Right lobe of liver (tissue), 4 donors: ENCODE results near the gene ERRFI1.
A peak's percentile ranks its signal among the peaks of the same experiment; 100 is the strongest.

Source experiments
- POLR2A ChIP-seq: fragments of 450-650 bp; IDR thresholded peaks from one replicate; pipeline ENCODE4 v1.6.1; 2017; ENCODE audit warnings: antibody characterized with exemption, mild to moderate bottlenecking
- TF ChIP-seq, protein P1 (sequence below), 4 donors: fragments of 200-600 bp in 3 of 4; fragments of 450-650 bp in 1 of 4; IDR thresholded peaks; one replicate each; pipeline versions ENCODE4 v1.5.1 to v1.8.0; 2016 to 2022; ENCODE audit warnings: antibody characterized with exemption in 4 of 4, mild to moderate bottlenecking in 2 of 4
- donor health status: DM: no; HTN: no; CAD: no.
- donor health status: DM: no; HTN: no; CAD: no.
- donor health status: DM: no; HTN: yes; CAD: no.

DNA sequence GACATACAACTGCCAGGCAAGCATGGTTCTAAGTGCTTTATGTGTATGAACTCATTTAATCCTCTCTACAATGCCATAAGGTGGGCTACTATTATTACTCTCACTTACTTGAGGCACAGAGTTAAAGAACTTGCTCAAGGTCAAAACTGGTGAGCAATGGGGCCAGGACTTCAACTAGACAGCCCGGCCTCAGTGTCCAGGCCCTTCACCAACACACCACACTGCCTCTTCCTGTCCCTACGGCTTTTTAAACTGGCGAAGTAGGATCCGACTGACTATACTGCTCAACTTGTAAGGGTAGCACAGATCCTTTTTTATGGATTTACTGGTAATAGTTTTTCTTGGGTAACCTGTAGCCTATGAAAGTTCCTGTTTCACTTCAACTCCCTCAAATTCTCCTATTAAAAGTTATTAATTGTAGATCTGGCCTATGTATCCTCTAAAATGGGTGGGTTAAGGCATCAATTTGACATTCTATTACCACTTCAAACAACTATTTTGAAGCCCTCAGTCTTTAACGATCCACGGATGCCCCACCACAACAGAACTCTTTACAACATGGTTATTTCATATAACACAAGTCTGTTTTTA, 4.3 kb downstream of the ERRFI1 start:
- peak; percentile 19 for TF ChIP-seq POLR2A
- TF ChIP-seq, protein P1, sequence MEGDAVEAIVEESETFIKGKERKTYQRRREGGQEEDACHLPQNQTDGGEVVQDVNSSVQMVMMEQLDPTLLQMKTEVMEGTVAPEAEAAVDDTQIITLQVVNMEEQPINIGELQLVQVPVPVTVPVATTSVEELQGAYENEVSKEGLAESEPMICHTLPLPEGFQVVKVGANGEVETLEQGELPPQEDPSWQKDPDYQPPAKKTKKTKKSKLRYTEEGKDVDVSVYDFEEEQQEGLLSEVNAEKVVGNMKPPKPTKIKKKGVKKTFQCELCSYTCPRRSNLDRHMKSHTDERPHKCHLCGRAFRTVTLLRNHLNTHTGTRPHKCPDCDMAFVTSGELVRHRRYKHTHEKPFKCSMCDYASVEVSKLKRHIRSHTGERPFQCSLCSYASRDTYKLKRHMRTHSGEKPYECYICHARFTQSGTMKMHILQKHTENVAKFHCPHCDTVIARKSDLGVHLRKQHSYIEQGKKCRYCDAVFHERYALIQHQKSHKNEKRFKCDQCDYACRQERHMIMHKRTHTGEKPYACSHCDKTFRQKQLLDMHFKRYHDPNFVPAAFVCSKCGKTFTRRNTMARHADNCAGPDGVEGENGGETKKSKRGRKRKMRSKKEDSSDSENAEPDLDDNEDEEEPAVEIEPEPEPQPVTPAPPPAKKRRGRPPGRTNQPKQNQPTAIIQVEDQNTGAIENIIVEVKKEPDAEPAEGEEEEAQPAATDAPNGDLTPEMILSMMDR (IDR thresholded peaks at IDR 0.05) = no peak
